GM12801 (cell line): ENCODE results near the gene FGF12.

Experiments
- CTCF ChIP-seq: IDR thresholded peaks from one replicate; pipeline ENCODE4 v1.5.1; 2011; ENCODE audit warnings: control low read depth; ENCODE audit not compliant: insufficient read length; ENCODE audit errors: extremely low read depth

The FGF12 gene

GRCh38 chr3:192487033-192487432, 240.3 kb downstream of the FGF12 start:
- no peak for TF ChIP-seq CTCF

GRCh38 chr3:192482809-192483208, 244.5 kb downstream of the FGF12 start:
- no peak for TF ChIP-seq CTCF

- TF ChIP-seq CTCF, result no peak
Measured at GRCh38 chr3:192482391-192482790, 244.9 kb downstream of the FGF12 start.

- TF ChIP-seq CTCF, result no peak
Measured at GRCh38 chr3:192481638-192482037, 245.7 kb downstream of the FGF12 start.

- TF ChIP-seq CTCF, result peak; percentile 28
Measured at GRCh38 chr3:192467230-192468140, 259.9 kb downstream of the FGF12 start.

GRCh38 chr3:192449036-192449435, 278.3 kb downstream of the FGF12 start:
- TF ChIP-seq CTCF, result no peak

- TF ChIP-seq CTCF, result no peak
Measured at GRCh38 chr3:192445770-192446644, 281.3 kb downstream of the FGF12 start.
